Testis (tissue), 3 donors: ENCODE data around the gene AMT. TPM values are rescaled to one million over a fixed set of nuclear protein-coding genes. Genes with fewer than 3 reads are reported as not detected.
A peak's percentile ranks its signal among the peaks of the same experiment; 100 is the strongest.
"Not testable (repeated sequence)": the region's sequence is repeated elsewhere in the genome, so short reads cannot be mapped to it uniquely, and the experiment has no call there.

ENCODE experiments used
- DNase-seq: peaks from one replicate; pipeline ENCODE4 v3.0.0-alpha.2; 2019
- H3K27ac ChIP-seq, 2 donors: fragments of 200-600 bp; sonication (generic); one replicate each; pipeline ENCODE4 v1.5.1; 2019
- H3K27me3 ChIP-seq: fragments of 200-600 bp; sonication (generic); one replicate; pipeline ENCODE4 v1.5.1; 2019
- H3K36me3 ChIP-seq: fragments of 200-600 bp; sonication (generic); one replicate; pipeline ENCODE4 v1.5.1; 2017; ENCODE audit warnings: low read depth; ENCODE audit errors: missing control alignments
- H3K4me1 ChIP-seq: fragments of 200-600 bp; sonication (generic); one replicate; pipeline ENCODE4 v1.5.1; 2019
- H3K4me3 ChIP-seq, 2 donors: fragments of 200-600 bp; sonication (generic); one replicate each; pipeline ENCODE4 v1.5.1; 2017 to 2019
- H3K9me3 ChIP-seq: fragments of 200-600 bp; sonication (generic); one replicate; pipeline ENCODE4 v1.5.1; 2017
- POLR2A ChIP-seq: fragments of 450-650 bp; IDR thresholded peaks from one replicate; pipeline ENCODE4 v1.6.1; 2017; ENCODE audit warnings: antibody characterized with exemption, mild to moderate bottlenecking, moderate library complexity
- WGBS, 2 donors: methylation state at CpG; one replicate each; pipeline ENCODE4 v1.1.5; 2018; 5-methylcytosine and 5-hydroxymethylcytosine counted together
- intact Hi-C: fragments of 100-400 bp; cut with DNase I; formaldehyde crosslinking; loops from one replicate; pipeline ENCODE4 v1.15.1; 2023; ENCODE audit warnings: low total_unique reads
- polyA plus RNA-seq: library from polyadenylated mRNA; stranded (reverse); fragments of 350-450 nt; fragmentation: Illumina TruSeq; extraction: RNeasy Lipid Tissue Mini Kit (QIAGEN cat#74804); gene quantifications from one replicate; pipeline ENCODE4 v1.2.3, GENCODE V29; 2014; ENCODE audit warnings: low read depth, low replicate concordance; ENCODE audit not compliant: insufficient read depth
- total RNA-seq, 2 donors: library from RNA; depleted of rRNA; stranded (reverse); fragments of >200 nt; gene quantifications; one replicate each; pipeline ENCODE4 v1.2.3, GENCODE V29; 2016
- TF ChIP-seq, protein P1 (sequence below), 3 experiments: fragments of 450-650 bp in 2 of 3; fragments of 200-600 bp in 1 of 3; sonication (generic) in 1 of 3; IDR thresholded peaks; one replicate each; pipeline ENCODE4 v1.5.1; 2016 to 2019; ENCODE audit warnings: antibody characterized with exemption in 3 of 3, mild to moderate bottlenecking in 2 of 3, moderate library complexity in 1 of 3

Gene AMT
- total and polyA plus RNA-seq, 3 donors from 2014 or later = 3.8 to 10.4 (median 9.1) TPM

DNA sequence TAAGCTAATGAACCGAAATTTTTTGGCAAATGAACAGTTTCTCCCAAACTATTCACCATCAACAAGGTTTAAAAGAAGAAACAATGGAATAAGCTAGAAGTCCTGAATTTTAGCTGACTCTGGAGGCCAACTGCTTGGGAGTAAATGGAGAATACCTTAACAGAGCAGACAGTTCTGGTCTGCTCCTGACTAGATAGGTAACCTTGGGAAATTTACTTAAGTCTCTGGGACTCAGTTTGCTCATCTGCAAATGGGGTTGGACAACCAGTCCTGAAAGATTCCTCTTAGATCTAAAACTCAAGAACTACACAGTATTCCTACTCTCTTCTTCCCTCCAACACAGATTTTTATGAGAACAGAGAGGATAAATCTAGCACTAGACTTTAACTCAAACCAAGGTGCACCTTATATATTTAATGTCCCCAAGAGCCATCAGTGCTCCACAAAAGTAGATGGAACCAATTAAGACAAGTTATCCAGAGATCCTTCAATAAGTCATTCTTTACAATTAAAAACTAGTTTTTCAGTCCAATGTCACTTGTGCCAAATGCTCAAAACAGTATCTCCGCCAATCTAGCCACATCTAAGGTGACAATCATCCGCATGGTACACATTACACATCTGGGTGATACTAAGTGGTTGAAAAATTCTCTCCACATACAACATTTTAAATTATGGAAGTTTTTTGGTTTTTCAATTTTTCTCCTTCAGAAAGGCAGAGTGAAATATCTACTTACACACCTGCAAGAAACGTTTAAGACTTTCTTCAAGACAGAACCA is 12.0 kb downstream of the AMT start:
- intact Hi-C loops = no loop called here
- 19 to 27% methylated on average over 4 of the region's 4 CpGs for WGBS, 2 donors
- Histone ChIP-seq H3K36me3 (no peaks in the 10 kb centered on the region), H3K27me3 (no peaks in the 10 kb centered on the region), H3K4me1 (peaks cover 45% of the 10 kb centered on the region), H3K9me3 (no peaks in the 10 kb centered on the region), H3K27ac (peak overlapping the region; percentile 90 to 98), H3K4me3 (peak overlapping the region; percentile 92 to 98)
- DNase-seq = no peak
- TF ChIP-seq, protein P1, sequence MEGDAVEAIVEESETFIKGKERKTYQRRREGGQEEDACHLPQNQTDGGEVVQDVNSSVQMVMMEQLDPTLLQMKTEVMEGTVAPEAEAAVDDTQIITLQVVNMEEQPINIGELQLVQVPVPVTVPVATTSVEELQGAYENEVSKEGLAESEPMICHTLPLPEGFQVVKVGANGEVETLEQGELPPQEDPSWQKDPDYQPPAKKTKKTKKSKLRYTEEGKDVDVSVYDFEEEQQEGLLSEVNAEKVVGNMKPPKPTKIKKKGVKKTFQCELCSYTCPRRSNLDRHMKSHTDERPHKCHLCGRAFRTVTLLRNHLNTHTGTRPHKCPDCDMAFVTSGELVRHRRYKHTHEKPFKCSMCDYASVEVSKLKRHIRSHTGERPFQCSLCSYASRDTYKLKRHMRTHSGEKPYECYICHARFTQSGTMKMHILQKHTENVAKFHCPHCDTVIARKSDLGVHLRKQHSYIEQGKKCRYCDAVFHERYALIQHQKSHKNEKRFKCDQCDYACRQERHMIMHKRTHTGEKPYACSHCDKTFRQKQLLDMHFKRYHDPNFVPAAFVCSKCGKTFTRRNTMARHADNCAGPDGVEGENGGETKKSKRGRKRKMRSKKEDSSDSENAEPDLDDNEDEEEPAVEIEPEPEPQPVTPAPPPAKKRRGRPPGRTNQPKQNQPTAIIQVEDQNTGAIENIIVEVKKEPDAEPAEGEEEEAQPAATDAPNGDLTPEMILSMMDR (IDR thresholded peaks at IDR 0.05) = no peak

DNA sequence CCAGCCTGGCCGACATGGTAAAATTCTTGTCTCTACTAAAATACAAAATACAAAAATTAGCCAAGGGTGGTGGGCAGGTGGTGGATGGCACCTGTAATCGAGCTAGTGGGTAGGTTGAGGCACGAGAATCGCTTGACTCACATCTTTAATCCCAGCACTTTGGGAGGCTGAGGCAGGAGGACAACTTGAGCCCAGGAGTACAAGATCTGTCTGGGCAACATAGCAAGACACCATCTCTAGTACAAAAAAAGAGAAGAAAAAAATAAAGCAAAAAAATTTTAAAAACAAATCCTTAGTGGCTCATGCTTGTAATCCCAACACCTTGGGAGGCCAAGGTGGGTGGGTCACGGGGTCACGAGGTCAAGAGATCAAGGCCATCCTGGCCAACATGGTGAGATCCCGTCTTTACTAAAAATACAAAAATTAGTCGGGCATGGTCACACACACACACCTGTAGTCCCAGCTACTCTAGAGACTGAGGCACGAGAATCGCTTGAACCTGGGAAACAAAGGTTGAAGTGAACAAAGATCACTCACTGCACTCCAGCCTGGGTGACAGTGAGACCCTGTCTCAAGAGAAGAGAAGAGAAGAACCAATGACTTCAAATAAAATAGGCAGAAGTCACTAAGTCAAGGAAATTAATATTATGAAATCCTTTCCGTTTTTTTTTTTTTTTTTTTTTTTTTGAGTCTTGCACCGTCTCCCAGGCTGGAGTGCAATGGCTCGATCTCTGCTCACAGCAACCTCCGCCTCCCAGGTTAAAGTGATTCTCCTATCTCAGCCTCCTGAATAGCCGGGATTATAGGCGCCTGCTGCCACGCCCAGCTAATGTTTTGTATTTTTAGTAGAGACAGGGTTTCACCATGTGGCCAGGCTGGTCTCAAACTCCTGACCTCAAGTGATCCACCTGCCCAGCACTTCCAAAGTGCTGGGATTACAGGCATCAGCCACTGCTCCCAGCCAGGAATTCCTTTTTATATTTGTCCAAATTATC is 15.4 kb downstream of the AMT start:
- H3K9me3 ChIP-seq = no peaks in the 10 kb centered on the region
- TF ChIP-seq, protein P1 (IDR thresholded peaks at IDR 0.05) = no peak
- TF ChIP-seq POLR2A = no peak
- no peaks in the 10 kb centered on the region for H3K27me3 ChIP-seq
- intact Hi-C loops = no loop called here
- DNase-seq = no peak
- H3K4me1 ChIP-seq = peaks cover 33% of the 10 kb centered on the region
- H3K27ac ChIP-seq = no peak overlapping the region
- H3K36me3 ChIP-seq = no peaks in the 10 kb centered on the region
- 57 to 64% methylated on average over 17 of the region's 17 CpGs for WGBS, 2 donors
- H3K4me3 ChIP-seq = no peak overlapping the region

DNA sequence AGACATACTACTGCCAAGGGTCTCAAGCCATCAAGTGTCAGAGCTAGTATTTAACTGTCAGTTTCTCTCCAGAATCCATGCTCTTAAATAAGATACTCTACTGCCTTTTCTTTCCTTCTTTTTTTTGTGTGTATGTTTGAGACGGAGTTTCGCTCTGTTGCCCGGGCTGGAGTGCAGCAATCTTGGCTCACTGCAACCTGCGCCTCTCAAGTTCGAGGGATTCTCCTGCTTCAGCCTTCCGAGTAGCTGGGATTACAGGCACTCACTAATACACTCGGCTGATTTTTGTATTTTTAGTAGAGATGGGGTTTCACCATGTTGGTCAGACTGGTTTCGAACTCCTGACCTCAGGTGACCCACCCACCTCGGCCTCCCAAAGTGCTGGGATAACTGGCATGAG is 16.7 kb downstream of the AMT start:
- H3K9me3 ChIP-seq, H3K36me3 ChIP-seq, H3K4me3 ChIP-seq, H3K27me3 ChIP-seq, intact Hi-C loops, DNase-seq, H3K27ac ChIP-seq: not testable (repeated sequence)
- H3K4me1 ChIP-seq = peaks cover 31% of the 10 kb centered on the region
- 50 to 55% methylated on average over 9 of the region's 9 CpGs for WGBS, 2 donors

DNA sequence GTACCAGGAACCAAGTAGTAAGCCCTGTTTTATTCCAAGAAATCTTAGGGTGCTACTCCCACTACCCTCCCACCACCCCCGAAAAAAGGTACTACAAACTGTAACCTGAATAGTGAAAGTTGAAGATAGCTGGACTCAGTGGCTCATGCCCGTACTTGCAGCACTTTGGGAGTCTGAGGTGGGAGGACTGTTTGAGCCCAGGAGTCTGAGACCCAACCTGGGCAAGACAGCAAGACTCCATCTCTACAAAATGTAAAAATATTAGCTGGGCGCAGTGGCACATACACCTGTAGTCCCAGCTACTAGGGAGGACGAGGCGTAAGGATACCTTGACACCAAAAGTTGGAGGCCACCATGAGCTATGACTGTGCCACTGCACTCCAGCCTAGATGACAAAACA is 18.4 kb downstream of the AMT start:
- Histone ChIP-seq H3K4me3 (no peak overlapping the region), H3K36me3 (no peaks in the 10 kb centered on the region), H3K4me1 (peaks cover 15% of the 10 kb centered on the region), H3K27me3 (no peaks in the 10 kb centered on the region), H3K27ac (no peak overlapping the region), H3K9me3 (no peaks in the 10 kb centered on the region)
- WGBS, 2 donors = 86 to 94% methylated on average over 5 of the region's 5 CpGs
- intact Hi-C loops = no loop called here
- DNase-seq = no peak
- TF ChIP-seq, protein P1 (IDR thresholded peaks at IDR 0.05) = no peak

DNA sequence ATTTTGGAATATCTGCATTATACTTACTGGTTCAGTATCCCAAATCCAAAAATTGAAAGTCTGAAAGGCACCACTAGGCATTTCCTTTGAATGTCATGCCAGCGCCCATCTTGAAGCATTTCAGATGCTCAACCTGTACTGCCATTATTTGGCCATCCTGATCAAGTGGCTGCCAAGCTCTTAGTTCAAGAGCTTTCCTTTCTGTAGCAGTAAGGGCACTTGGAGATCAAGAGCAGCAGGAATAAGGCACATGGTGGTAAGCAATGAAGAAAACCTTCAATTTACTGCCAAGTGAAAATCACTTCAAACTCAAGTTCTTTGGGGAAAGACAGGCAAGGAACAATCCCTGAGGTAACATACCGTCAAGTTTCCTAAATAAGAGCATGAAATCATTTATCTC is 20.5 kb downstream of the AMT start:
- intact Hi-C loops = no loop called here
- H3K4me1 ChIP-seq = peaks cover 14% of the 10 kb centered on the region

More for the DNA sequence above, 20.5 kb downstream of the AMT start:
- TF ChIP-seq, protein P1 (IDR thresholded peaks at IDR 0.05) = no peak
- TF ChIP-seq POLR2A = no peak
- Histone ChIP-seq H3K27me3 (no peaks in the 10 kb centered on the region), H3K4me3 (no peak overlapping the region), H3K36me3 (no peaks in the 10 kb centered on the region), H3K27ac (no peak overlapping the region), H3K9me3 (no peaks in the 10 kb centered on the region)
- no peak for DNase-seq
- 77 to 86% methylated on average over 2 of the region's 2 CpGs for whole genome bisulfite sequencing, 2 donors
